ENCODE data around the gene TTC7B. TPM values are rescaled to one million over a fixed set of nuclear protein-coding genes. Genes with fewer than 3 reads are reported as not detected.

Gene TTC7B
- total RNA-seq, 4 donors from 2014 or later, result 35.0 to 78.7 (median 36.8) TPM

GRCh38 chr14:90620568-90621077 is 195.6 kb downstream of the TTC7B start:
- no peak for ATAC-seq
- intact Hi-C loops (cut with DNase I; ENCODE audit: low total_unique reads), result no loop called here
- in situ Hi-C loops (cut with MboI; ENCODE audit: low sequenced_read_pairs in 4 of 4), result loop anchor here in 1 of 4 donors (10.0 kb wide), 1 partner anchor 54 kb away; no protein-coding TSS in a partner anchor

DNA sequence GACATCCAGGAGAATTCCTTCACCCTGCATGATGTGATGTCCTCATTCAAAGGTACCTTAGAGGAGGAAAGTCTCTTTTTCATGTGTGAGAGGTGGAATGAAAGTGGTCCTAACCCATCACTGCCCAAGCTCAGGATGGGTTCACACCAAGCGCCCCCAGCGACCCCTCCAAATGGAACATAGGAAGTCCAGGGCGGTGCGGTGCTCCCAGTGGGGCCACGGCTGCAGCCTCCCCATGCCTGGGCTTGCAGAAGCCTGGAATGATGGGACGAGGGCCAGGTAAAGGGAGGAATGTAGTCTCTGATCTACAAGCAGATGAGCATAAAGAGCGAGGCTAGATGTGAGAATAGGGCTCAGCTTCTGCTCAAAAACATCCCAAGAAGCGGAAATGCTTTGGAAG is 196.3 kb downstream of the TTC7B start:
- intact Hi-C loops (cut with DNase I; ENCODE audit: low total_unique reads) (no loop called here), in situ Hi-C loops (cut with MboI; ENCODE audit: low sequenced_read_pairs in 4 of 4) (loop anchor here in 1 of 4 donors (10.0 kb wide), 1 partner anchor 55 kb away; no protein-coding TSS in a partner anchor)
- no peak for DNase-seq
- no peak for TF ChIP-seq CTCF (IDR thresholded peaks at IDR 0.05 in 4 of 5, conservative IDR thresholded peaks at IDR 0.05 in 1 of 5)
- TF ChIP-seq POLR2A (IDR thresholded peaks at IDR 0.05), result no peak
- H3K36me3 ChIP-seq, result peaks cover 0 to 6% of the 10 kb centered on the region in 2 donors
- no peak overlapping the region for H3K27ac ChIP-seq
- H3K4me1 ChIP-seq, result peaks cover 19 to 40% of the 10 kb centered on the region in 2 donors
- H3K27me3 ChIP-seq, result no peaks in the 10 kb centered on the region
- no peaks in the 10 kb centered on the region for H3K9me3 ChIP-seq
- H3K4me3 ChIP-seq, result no peak overlapping the region
- ATAC-seq, result no peak

More at GRCh38 chr14:90620568-90621077, 195.6 kb downstream of the TTC7B start:
- TF ChIP-seq CTCF (IDR thresholded peaks at IDR 0.05 in 4 of 5, conservative IDR thresholded peaks at IDR 0.05 in 1 of 5), result no peak
- TF ChIP-seq POLR2A (IDR thresholded peaks at IDR 0.05), result no peak
- Histone ChIP-seq H3K27me3 (no peaks in the 10 kb centered on the region), H3K4me3 (no peak overlapping the region), H3K9me3 (no peaks in the 10 kb centered on the region), H3K27ac (no peak overlapping the region), H3K4me1 (peaks cover 19 to 40% of the 10 kb centered on the region in 2 donors), H3K36me3 (peaks cover 0 to 6% of the 10 kb centered on the region in 2 donors)
- DNase-seq, result no peak

DNA sequence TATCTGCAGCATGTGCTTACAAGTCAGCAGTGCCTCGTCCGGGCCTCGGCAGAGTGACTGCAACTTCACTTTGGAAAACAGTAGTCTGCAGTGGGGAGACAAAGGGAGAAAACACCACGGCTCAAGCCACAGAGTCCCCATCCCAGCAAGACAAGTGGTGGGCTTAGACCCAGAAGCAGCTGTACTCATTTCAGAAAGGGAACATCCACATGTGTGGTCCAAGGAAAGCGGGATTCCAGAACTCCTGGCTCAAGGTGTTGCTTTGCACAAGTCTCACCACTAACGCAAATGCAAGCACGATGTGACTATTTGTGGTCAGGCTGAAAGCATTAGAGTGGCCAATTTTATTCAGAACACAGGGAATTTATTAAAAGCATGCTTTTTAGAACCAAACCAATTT is 198.3 kb downstream of the TTC7B start:
- no peak for TF ChIP-seq CTCF (IDR thresholded peaks at IDR 0.05 in 4 of 5, conservative IDR thresholded peaks at IDR 0.05 in 1 of 5)
- no peak for TF ChIP-seq POLR2A (IDR thresholded peaks at IDR 0.05)
- ATAC-seq (no peak), DNase-seq (no peak)
- peaks cover 15 to 30% of the 10 kb centered on the region in 2 donors for H3K4me1 ChIP-seq
- H3K4me3 ChIP-seq, result no peak overlapping the region
- peaks cover 0 to 6% of the 10 kb centered on the region in 2 donors for H3K36me3 ChIP-seq
- no peaks in the 10 kb centered on the region for H3K27me3 ChIP-seq
- intact Hi-C loops (cut with DNase I; ENCODE audit: low total_unique reads), result no loop called here
- in situ Hi-C loops (cut with MboI; ENCODE audit: low sequenced_read_pairs in 4 of 4), result no loop called here
- H3K9me3 ChIP-seq, result no peaks in the 10 kb centered on the region
- no peak overlapping the region for H3K27ac ChIP-seq

DNA sequence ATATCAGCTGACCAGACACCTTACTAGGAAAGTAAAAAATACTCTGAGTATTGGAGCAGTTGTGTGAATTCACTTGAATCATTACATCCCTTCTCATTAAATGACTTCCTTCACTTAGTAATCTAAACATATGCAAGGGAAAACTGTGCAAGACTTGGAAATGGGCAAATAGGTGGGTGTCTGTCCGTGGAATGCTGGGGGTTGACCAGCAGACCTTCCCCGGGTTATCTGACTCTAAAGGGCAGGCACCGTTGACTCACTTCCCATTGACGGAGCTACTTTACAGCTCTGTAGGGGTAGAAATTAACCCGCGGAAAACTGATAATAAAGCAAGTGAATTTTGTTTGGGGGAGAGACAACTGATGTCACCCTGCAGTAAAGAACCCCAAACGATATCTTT is 199.3 kb downstream of the TTC7B start:
- ATAC-seq, result no peak
- in situ Hi-C loops (cut with MboI; ENCODE audit: low sequenced_read_pairs in 4 of 4), result no loop called here
- H3K36me3 ChIP-seq, result peaks cover 0 to 6% of the 10 kb centered on the region in 2 donors

More for the DNA sequence above, 199.3 kb downstream of the TTC7B start:
- Histone ChIP-seq H3K4me3 (no peak overlapping the region), H3K27me3 (no peaks in the 10 kb centered on the region), H3K9me3 (no peaks in the 10 kb centered on the region), H3K4me1 (peaks cover 26 to 38% of the 10 kb centered on the region in 2 donors), H3K27ac (no peak overlapping the region)
- intact Hi-C loops (cut with DNase I; ENCODE audit: low total_unique reads), result no loop called here
- DNase-seq, result no peak
- TF ChIP-seq CTCF (IDR thresholded peaks at IDR 0.05 in 4 of 5, conservative IDR thresholded peaks at IDR 0.05 in 1 of 5), result no peak
- no peak for TF ChIP-seq POLR2A (IDR thresholded peaks at IDR 0.05)

Measured in gastrocnemius medialis (tissue), 4 donors.